Body of pancreas (tissue), 4 donors: ENCODE results near the gene SORCS2.

Experiments used
- CTCF ChIP-seq, 7 experiments: fragments of 450-650 bp in 4 of 7; fragments of 200-600 bp in 3 of 7; sonication (generic) in 3 of 7; IDR thresholded peaks; one replicate each; pipeline ENCODE4 v1.5.1; 2016 to 2019; ENCODE audit warnings: antibody characterized with exemption in 7 of 7
- POLR2A ChIP-seq, 3 donors: fragments of 450-650 bp; IDR thresholded peaks; one replicate each; pipeline ENCODE4 v1.6.1; 2016; ENCODE audit warnings: antibody characterized with exemption in 3 of 3, mild to moderate bottlenecking in 2 of 3

GRCh38 chr4:7506119-7506518 is 313.8 kb downstream of the SORCS2 start:
- no peak for TF ChIP-seq CTCF (IDR thresholded peaks at IDR 0.05)
- TF ChIP-seq POLR2A (IDR thresholded peaks at IDR 0.05): no peak
